GM15510 (cell line): ENCODE measurements around the gene MYO1E.

Experiments
- POLR2A ChIP-seq: IDR thresholded peaks from 3 replicates; pipeline ENCODE4 v1.6.1; 2011; ENCODE audit warnings: borderline replicate concordance; ENCODE audit not compliant: insufficient read length; ENCODE audit errors: extremely low read depth

Gene MYO1E

GRCh38 chr15:59372352-59373211 is at the start of gene MYO1E:
MYO1E (minus strand) TSS chr15:59372871; CDS start chr15:59372500, 371 bp downstream.
- peak; percentile 89 for TF ChIP-seq POLR2A

DNA sequence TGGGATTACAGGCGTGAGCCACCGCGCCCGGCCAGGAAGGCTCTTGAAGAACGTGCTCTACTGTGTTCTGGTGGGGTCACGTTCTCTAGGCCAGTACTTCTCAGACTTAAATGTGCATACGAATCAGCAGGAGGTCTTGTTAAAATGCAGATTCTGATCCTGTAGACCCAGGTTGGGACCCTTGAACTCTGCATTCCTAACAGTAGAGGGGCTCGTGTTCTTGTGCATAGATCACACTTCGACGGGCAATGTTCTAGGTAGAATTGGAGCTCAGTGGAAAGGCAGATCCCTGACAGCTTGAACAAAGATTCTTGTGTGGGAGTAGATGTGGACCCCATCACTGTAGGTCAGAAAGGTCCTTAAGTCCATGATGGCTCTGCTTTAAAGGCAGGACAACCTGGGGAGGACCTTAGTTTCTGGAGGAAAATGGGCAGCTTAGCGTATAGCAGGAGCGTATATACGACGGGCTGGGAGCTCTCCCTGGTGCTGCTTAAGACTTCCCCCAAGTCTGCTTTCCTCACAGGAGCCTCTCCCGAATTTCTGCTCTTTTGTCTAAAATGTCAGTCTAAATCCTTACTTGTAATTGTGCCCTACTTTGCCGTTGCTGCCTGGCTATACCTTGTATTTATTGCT is 48.4 kb upstream of the MYO1E start:
- no peak for TF ChIP-seq POLR2A

DNA sequence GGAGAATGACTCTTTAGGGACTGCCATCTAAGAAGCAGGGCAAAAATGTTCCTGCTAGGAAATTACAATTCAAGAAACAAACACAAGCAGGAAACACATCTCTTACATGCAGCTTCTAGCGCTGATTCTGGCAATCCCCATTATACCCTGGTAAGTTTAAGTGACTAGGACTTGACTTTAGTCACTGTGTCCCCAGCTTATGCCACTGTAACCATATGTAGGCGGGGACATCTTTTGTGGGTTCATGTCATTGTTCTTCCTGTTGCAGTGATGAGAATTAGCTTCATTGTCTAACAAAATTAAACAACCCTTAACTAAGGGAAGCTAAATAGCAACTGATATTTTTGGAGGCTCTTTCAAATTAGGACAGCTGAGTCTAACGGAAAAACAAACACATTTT is 47.4 kb upstream of the MYO1E start:
- TF ChIP-seq POLR2A: no peak

GRCh38 chr15:59419170-59419569 is 46.5 kb upstream of the MYO1E start:
- TF ChIP-seq POLR2A: no peak

- no peak for TF ChIP-seq POLR2A
Measured at GRCh38 chr15:59416816-59417215, 44.1 kb upstream of the MYO1E start.

GRCh38 chr15:59413577-59413976 is 40.9 kb upstream of the MYO1E start:
- no peak for TF ChIP-seq POLR2A

DNA sequence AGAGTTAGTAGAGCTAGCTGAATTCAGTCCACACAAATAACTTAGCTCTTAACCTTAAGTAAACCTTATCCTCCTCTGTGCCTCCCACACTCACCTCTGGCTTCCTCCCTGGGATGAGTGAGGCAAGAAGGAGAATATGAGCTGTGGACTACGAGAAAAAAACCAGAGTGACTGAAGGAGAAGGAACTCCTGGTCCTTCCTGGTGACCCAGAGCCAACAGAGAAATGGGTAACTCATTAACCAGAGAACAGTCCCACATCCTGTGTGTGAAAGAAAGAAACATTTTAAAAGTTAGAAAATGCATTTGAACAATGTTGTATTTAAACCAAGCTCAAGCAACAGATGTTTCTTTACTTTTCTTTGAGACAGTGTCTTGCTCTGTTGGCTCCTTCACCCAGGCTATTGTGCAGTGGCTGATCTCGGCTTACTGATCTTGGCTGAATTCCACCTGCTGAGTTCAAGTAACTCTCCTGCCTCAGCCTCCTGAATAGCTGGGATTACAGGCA is 37.8 kb upstream of the MYO1E start:
- no peak for TF ChIP-seq POLR2A

- no peak for TF ChIP-seq POLR2A
Measured at GRCh38 chr15:59407946-59408345, 35.3 kb upstream of the MYO1E start.

DNA sequence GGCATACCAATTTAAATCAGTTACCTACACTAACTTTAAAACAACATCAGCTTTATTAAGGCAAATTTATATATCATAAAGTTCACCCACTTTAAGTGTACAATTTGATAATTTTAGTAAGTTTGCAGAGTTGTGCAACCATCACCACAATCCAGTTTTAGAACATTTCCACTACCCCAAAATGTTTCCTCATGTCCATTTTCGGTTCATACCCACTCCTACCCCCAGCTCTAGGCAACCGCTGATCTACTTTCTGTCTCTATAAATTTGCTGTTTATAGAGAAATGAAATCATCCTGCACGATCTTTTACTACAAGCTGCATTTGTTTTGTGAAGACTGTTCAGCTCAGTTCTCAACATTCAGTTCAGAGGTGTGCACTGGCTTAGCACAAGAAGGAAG is 33.8 kb upstream of the MYO1E start:
- no peak for TF ChIP-seq POLR2A

- TF ChIP-seq POLR2A: no peak
Measured at GRCh38 chr15:59405079-59405478, 32.4 kb upstream of the MYO1E start.

- TF ChIP-seq POLR2A: no peak
Measured at GRCh38 chr15:59401824-59402569, 29.3 kb upstream of the MYO1E start.

DNA sequence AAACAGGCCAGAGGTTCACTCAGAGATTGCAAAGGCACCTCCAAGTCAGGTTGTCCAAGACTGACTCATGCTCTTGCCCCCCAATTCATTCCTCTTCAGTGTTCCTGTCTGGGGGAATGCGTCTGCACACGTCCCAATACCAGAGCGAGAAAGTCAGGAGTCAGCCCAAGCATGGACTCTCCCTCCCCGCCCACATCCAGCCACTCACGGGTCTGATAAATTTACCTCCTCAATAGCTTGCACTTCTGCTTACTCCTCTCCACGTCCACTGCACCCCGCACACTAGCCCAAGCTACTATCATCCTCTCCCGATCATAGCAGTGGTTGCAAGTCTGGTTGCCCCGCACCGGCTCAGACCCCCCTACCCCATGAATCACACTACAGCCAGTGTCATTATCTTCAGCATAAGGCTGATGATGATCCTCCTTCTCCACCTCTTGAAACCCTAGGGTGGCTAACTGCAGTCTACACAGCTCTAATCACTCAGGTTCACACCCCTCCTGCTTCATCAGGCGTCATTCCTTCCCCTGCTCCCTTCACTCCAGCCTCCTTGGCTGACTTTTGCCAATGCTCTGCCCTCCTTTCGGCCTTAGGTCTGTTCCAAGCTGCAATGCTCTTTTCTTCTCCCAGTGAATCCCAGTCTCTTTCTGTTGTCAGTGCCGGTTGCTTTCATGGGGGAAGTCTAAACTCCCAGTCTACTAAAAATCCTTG is 27.6 kb upstream of the MYO1E start:
- TF ChIP-seq POLR2A: no peak

GRCh38 chr15:59399465-59400102 is 26.9 kb upstream of the MYO1E start:
- TF ChIP-seq POLR2A: no peak

GRCh38 chr15:59398220-59398619 is 25.5 kb upstream of the MYO1E start:
- TF ChIP-seq POLR2A: no peak
